ENCODE measurements around the gene INPP5A. TPM values are rescaled to one million over a fixed set of nuclear protein-coding genes. Genes with fewer than 3 reads are reported as not detected.

The INPP5A gene
- total and polyA plus RNA-seq, 10 of the 15 experiments (the other 5 are each of a cell fraction or from before 2014, with no cell fraction given), result 0.52 to 15.0 (median 6.3) TPM

- Histone ChIP-seq H3K4me1 (ENCODE audit: control insufficient read depth, insufficient read depth, low read length) (no peaks in the 10 kb centered on the region), H4K20me1 (ENCODE audit: control insufficient read depth, insufficient read depth) (no peaks in the 10 kb centered on the region), H3K9me3 (replicated peaks; ENCODE audit: control insufficient read depth, insufficient read depth, low read length) (no peaks in the 10 kb centered on the region), H3K4me2 (ENCODE audit: control insufficient read depth, insufficient read depth) (no peak overlapping the region), H3K79me2 (ENCODE audit: control insufficient read depth, insufficient read depth, low read length) (no peaks in the 10 kb centered on the region), H2AFZ (ENCODE audit: control insufficient read depth, low read depth, low read length) (no peak overlapping the region), H3K27ac (ENCODE audit: control insufficient read depth, insufficient read depth) (no peak overlapping the region), H3K9ac (ENCODE audit: control insufficient read depth, insufficient read depth, low read length) (no peak overlapping the region), H3K4me3 (no peak overlapping the region), H3K27me3 (replicated peaks in 1 of 2; ENCODE audit: control insufficient read depth in 2 of 2, insufficient read depth in 2 of 2, low read length in 1 of 2) (peaks cover 0 to 2% of the 10 kb centered on the region in 2 experiments; a peak in 2 of 4 replicates), H3K36me3 (ENCODE audit: control insufficient read depth in 2 of 2, insufficient read depth in 2 of 2, low read length in 1 of 2) (no peaks in the 10 kb centered on the region)
- 39% methylated on average over 10 of the region's 10 CpGs for WGBS (ENCODE audit: insufficient coverage, insufficient replicate concordance, low lambda C conversion rate, missing lambda C conversion rate)
- no peak for DNase-seq (ENCODE audit: low read depth, low spot score)
- RAD21 ChIA-PET (ENCODE audit: unreplicated experiment), result no interaction called here
- no peak for FAIRE-seq
- POLR2A ChIA-PET, result no interaction called here
- ATAC-seq, result no peak
- CTCF ChIA-PET, result no interaction called here
- TF ChIP-seq SMC3 (IDR thresholded peaks at IDR 0.05; ENCODE audit: borderline replicate concordance, low read length) (no peak), MTA3 (IDR thresholded peaks at IDR 0.05; ENCODE audit: borderline replicate concordance, low read length) (no peak), PAX8 (IDR thresholded peaks at IDR 0.05) (no peak), ZNF217 (IDR thresholded peaks at IDR 0.05) (no peak), POLR2AphosphoS5 (IDR thresholded peaks at IDR 0.05; ENCODE audit: low read length) (no peak), ZBTB4 (CRISPR knock-in tag; IDR thresholded peaks at IDR 0.05) (no peak), SMARCA5 (IDR thresholded peaks at IDR 0.05) (no peak), NR2C2 (IDR thresholded peaks at IDR 0.05; ENCODE audit: borderline replicate concordance, control insufficient read depth, insufficient read length, low read depth) (no peak), GATAD2B (conservative IDR thresholded peaks at IDR 0.05; ENCODE audit: low read depth) (no peak), PKNOX1 (IDR thresholded peaks at IDR 0.05) (no peak), SREBF2 (IDR thresholded peaks at IDR 0.05; ENCODE audit: low read length) (no peak), ASH2L (IDR thresholded peaks at IDR 0.05; ENCODE audit: borderline replicate concordance, low read depth) (no peak), RUNX3 (IDR thresholded peaks at IDR 0.05; ENCODE audit: low read length) (no peak), IRF4 (IDR thresholded peaks at IDR 0.05; ENCODE audit: low read depth, low read length) (no peak), ZZZ3 (IDR thresholded peaks at IDR 0.05; ENCODE audit: control insufficient read depth, insufficient read length, low read depth) (no peak), BACH1 (IDR thresholded peaks at IDR 0.05; ENCODE audit: borderline replicate concordance) (no peak), CREM (IDR thresholded peaks at IDR 0.05; ENCODE audit: low read depth) (no peak)
- TF ChIP-seq, protein P1, sequence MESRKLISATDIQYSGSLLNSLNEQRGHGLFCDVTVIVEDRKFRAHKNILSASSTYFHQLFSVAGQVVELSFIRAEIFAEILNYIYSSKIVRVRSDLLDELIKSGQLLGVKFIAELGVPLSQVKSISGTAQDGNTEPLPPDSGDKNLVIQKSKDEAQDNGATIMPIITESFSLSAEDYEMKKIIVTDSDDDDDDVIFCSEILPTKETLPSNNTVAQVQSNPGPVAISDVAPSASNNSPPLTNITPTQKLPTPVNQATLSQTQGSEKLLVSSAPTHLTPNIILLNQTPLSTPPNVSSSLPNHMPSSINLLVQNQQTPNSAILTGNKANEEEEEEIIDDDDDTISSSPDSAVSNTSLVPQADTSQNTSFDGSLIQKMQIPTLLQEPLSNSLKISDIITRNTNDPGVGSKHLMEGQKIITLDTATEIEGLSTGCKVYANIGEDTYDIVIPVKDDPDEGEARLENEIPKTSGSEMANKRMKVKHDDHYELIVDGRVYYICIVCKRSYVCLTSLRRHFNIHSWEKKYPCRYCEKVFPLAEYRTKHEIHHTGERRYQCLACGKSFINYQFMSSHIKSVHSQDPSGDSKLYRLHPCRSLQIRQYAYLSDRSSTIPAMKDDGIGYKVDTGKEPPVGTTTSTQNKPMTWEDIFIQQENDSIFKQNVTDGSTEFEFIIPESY (IDR thresholded peaks at IDR 0.05), result no peak
- intact Hi-C loops (cut with micrococcal nuclease; ENCODE audit: unreplicated experiment) (no loop called here), in situ Hi-C loops (cut with MboI) (no loop called here)
- BruUV-seq (replicated peaks), result no TSS peak
- SMC1A ChIA-PET (ENCODE audit: uncharacterized antibody, unreplicated experiment), result no interaction called here
Measured at GRCh38 chr10:132499367-132499685, 38.3 kb upstream of the INPP5A start.

All from GM12878 (cell line).